ENCODE data around the gene DTNA. TPM values are rescaled to one million over a fixed set of nuclear protein-coding genes. Genes with fewer than 3 reads are reported as not detected.

Gene DTNA
- total RNA-seq, 2 experiments from 2014 or later: not detected

DNA sequence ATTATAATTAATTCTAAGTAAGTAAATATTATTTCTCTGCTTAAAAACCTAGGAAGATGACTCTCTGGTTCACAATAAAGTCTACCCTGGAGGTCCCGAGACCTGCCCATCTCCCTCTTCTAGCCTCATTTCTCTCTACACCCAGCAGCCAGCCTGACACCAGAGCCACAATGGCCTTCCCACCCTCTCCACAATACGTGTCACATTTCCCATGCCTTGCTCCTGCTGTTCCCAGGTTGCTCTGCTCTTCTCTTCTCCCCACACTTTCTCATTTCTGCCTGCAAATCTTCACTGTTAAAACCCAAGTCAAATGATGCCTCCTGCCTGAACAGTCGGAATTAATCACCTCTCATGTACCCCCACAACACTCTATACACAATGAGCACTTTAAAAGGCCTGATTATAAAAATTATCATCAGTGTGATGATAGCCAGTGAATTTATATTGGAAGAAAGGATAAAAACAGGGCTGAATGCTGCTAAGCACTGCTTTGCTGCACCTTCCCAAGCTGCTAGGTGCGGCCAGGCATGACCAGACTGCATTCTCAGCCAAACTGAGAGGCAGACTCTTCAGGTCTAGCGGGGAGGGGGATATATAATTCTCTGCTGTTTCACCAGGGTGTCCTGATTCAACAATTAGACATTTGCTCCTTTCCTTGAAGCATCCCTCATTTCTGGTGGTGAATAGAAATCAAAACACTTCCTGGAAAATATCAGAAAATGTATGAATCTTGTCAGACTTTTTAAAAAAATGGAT lies 160.6 kb downstream of the DTNA start:
- Histone ChIP-seq H3K36me3 (ENCODE audit: insufficient read depth, low read length) (no peaks in the 10 kb centered on the region), H3K9me3 (ENCODE audit: control insufficient read depth in 1 of 2, insufficient read depth in 1 of 2, low read length in 2 of 2) (no peaks in the 10 kb centered on the region), H3K4me3 (ENCODE audit: low read length) (no peak overlapping the region), H3K27ac (ENCODE audit: low read depth in 1 of 2, low read length in 2 of 2) (no peak overlapping the region), H3K4me1 (ENCODE audit: insufficient read depth, low read length) (no peaks in the 10 kb centered on the region), H3K27me3 (ENCODE audit: control insufficient read depth in 1 of 2, insufficient read depth in 2 of 2, low read length in 2 of 2) (no peaks in the 10 kb centered on the region)
- CTCF ChIA-PET: no interaction called here
- ATAC-seq (ENCODE audit: poor library complexity) (no peak), DNase-seq (no peak)
- TF ChIP-seq, protein P1, sequence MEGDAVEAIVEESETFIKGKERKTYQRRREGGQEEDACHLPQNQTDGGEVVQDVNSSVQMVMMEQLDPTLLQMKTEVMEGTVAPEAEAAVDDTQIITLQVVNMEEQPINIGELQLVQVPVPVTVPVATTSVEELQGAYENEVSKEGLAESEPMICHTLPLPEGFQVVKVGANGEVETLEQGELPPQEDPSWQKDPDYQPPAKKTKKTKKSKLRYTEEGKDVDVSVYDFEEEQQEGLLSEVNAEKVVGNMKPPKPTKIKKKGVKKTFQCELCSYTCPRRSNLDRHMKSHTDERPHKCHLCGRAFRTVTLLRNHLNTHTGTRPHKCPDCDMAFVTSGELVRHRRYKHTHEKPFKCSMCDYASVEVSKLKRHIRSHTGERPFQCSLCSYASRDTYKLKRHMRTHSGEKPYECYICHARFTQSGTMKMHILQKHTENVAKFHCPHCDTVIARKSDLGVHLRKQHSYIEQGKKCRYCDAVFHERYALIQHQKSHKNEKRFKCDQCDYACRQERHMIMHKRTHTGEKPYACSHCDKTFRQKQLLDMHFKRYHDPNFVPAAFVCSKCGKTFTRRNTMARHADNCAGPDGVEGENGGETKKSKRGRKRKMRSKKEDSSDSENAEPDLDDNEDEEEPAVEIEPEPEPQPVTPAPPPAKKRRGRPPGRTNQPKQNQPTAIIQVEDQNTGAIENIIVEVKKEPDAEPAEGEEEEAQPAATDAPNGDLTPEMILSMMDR (IDR thresholded peaks at IDR 0.05): no peak
- H3K36me3 Mint-ChIP-seq (ENCODE audit: low read depth): no peaks in the 10 kb centered on the region
- POLR2A ChIA-PET: no interaction called here
- H3K4me1 Mint-ChIP-seq (ENCODE audit: low read depth): peaks cover 10% of the 10 kb centered on the region
- no peaks in the 10 kb centered on the region for H3K9me3 Mint-ChIP-seq
- intact Hi-C loops (cut with DNase I, micrococcal nuclease): no loop called here
- no peaks in the 10 kb centered on the region for H3K27me3 Mint-ChIP-seq
- H3K27ac Mint-ChIP-seq: no peak overlapping the region
- H3K4me3 Mint-ChIP-seq: no peak overlapping the region

DNA sequence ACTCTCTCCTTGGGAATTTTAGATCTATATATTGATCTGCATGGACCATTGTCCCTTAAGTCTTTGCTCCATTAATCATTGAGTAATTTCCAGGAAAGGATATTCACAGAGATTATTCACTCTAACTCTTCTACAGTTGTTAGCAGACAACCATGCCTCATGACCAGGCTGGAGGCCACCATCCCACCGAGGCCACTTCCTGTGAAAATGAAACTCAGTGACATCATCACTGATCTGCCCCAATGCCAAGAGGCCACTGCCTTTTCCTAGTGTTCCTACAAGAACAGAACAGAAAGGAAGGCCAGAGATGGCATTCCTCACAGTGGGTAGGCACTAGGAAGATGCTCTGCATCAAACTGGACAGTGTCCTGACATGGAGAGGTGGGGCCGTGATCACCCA lies 161.3 kb downstream of the DTNA start:
- H3K4me1 ChIP-seq (ENCODE audit: insufficient read depth, low read length): no peaks in the 10 kb centered on the region
- H3K4me3 ChIP-seq (ENCODE audit: low read length): no peak overlapping the region
- no peaks in the 10 kb centered on the region for H3K36me3 ChIP-seq (ENCODE audit: insufficient read depth, low read length)
- peaks cover 3% of the 10 kb centered on the region for H3K4me1 Mint-ChIP-seq (ENCODE audit: low read depth)
- TF ChIP-seq, protein P1 (IDR thresholded peaks at IDR 0.05): no peak
- no peaks in the 10 kb centered on the region for H3K9me3 ChIP-seq (ENCODE audit: control insufficient read depth in 1 of 2, insufficient read depth in 1 of 2, low read length in 2 of 2)
- H3K27me3 ChIP-seq (ENCODE audit: control insufficient read depth in 1 of 2, insufficient read depth in 2 of 2, low read length in 2 of 2): no peaks in the 10 kb centered on the region
- ATAC-seq (ENCODE audit: poor library complexity) (no peak), DNase-seq (no peak)
- CTCF ChIA-PET: no interaction called here
- H3K4me3 Mint-ChIP-seq: no peak overlapping the region
- POLR2A ChIA-PET: no interaction called here
- no peak overlapping the region for H3K27ac Mint-ChIP-seq
- no peaks in the 10 kb centered on the region for H3K27me3 Mint-ChIP-seq
- intact Hi-C loops (cut with DNase I, micrococcal nuclease): no loop called here
- no peak overlapping the region for H3K27ac ChIP-seq (ENCODE audit: low read depth in 1 of 2, low read length in 2 of 2)
- H3K9me3 Mint-ChIP-seq: no peaks in the 10 kb centered on the region
- H3K36me3 Mint-ChIP-seq (ENCODE audit: low read depth): no peaks in the 10 kb centered on the region

DNA sequence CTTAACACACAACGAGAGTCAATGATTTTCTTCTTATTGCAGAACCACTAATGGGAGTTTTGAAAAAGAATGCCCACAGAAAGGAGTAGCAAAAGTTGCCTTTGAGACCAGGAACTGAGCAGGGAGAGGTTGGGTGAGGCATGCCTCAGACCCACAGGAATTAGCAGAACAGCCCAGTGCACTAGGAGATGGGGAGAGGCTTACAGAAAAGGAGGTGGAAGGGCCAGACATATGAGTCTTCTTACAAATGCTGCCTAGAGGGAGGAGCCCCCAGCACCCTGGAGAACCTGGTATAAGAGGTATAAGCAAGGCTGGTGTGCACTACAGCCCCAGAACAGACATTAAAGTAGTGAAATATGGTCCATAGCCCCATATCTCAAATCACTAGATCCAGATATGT lies 162.0 kb downstream of the DTNA start:
- no peak overlapping the region for H3K27ac Mint-ChIP-seq
- H3K4me3 Mint-ChIP-seq: no peak overlapping the region
- intact Hi-C loops (cut with DNase I, micrococcal nuclease): no loop called here
- no peaks in the 10 kb centered on the region for H3K9me3 ChIP-seq (ENCODE audit: control insufficient read depth in 1 of 2, insufficient read depth in 1 of 2, low read length in 2 of 2)
- ATAC-seq (ENCODE audit: poor library complexity): no peak
- no peaks in the 10 kb centered on the region for H3K36me3 ChIP-seq (ENCODE audit: insufficient read depth, low read length)
- H3K27me3 ChIP-seq (ENCODE audit: control insufficient read depth in 1 of 2, insufficient read depth in 2 of 2, low read length in 2 of 2): no peaks in the 10 kb centered on the region
- H3K27me3 Mint-ChIP-seq: no peaks in the 10 kb centered on the region
- CTCF ChIA-PET: no interaction called here
- TF ChIP-seq, protein P1 (IDR thresholded peaks at IDR 0.05): no peak
- DNase-seq: no peak
- POLR2A ChIA-PET: no interaction called here
- no peak overlapping the region for H3K4me3 ChIP-seq (ENCODE audit: low read length)
- no peaks in the 10 kb centered on the region for H3K9me3 Mint-ChIP-seq
- H3K4me1 Mint-ChIP-seq (ENCODE audit: low read depth): no peaks in the 10 kb centered on the region
- H3K27ac ChIP-seq (ENCODE audit: low read depth in 1 of 2, low read length in 2 of 2): no peak overlapping the region
- H3K36me3 Mint-ChIP-seq (ENCODE audit: low read depth): no peaks in the 10 kb centered on the region
- no peaks in the 10 kb centered on the region for H3K4me1 ChIP-seq (ENCODE audit: insufficient read depth, low read length)

Measured in CD4-positive, alpha-beta T cell (primary cell).